MM.1S (cell line): ENCODE data around the gene SRGAP3.

Experiments used
- CTCF ChIP-seq: fragments of 300-600 bp; sonication (generic); IDR thresholded peaks from 2 replicates; pipeline ENCODE4 v1.5.1; 2016; ENCODE audit warnings: antibody characterized with exemption, low read length, mixed read lengths
- EZH2 ChIP-seq: fragments of 300-600 bp; sonication (generic); optimal IDR thresholded peaks from 2 replicates; pipeline ENCODE3; 2017; ENCODE audit warnings: low read depth, mild to moderate bottlenecking, antibody characterized with exemption, low read length, mixed read lengths

GRCh38 chr3:9196020-9196419 lies 53.4 kb downstream of the SRGAP3 start:
- TF ChIP-seq CTCF: no peak
- no peak for TF ChIP-seq EZH2
